Smooth muscle cell (in vitro differentiated cells): ENCODE measurements around the gene ILKAP. TPM values are rescaled to one million over a fixed set of nuclear protein-coding genes. Genes with fewer than 3 reads are reported as not detected.

Source experiments
- DNase-seq: peaks from one replicate; lab custom pipeline; 2025; ENCODE audit not compliant: unreplicated experiment; lab: John Stamatoyannopoulos, UW
- H2AFZ ChIP-seq: fragments of 200-600 bp; sonication (generic); 2 replicates; pipeline ENCODE4 v1.6.0; 2016; ENCODE audit warnings: antibody characterized with exemption, low read depth, mild to moderate bottlenecking
- H3F3A ChIP-seq: fragments of 200-600 bp; sonication (generic); 2 replicates; pipeline ENCODE4 v1.6.0; 2017; ENCODE audit warnings: antibody characterized with exemption, low read depth
- H3K27ac ChIP-seq: fragments of 200-600 bp; sonication (generic); 2 replicates; pipeline ENCODE4 v1.5.1; 2016; ENCODE audit warnings: low read depth, mild to moderate bottlenecking
- H3K27me3 ChIP-seq: fragments of 200-600 bp; sonication (generic); 2 replicates; pipeline ENCODE4 v1.6.1; 2016; ENCODE audit warnings: low read depth, mild to moderate bottlenecking
- H3K36me3 ChIP-seq: fragments of 200-600 bp; sonication (generic); 2 replicates; pipeline ENCODE4 v1.5.1; 2016; ENCODE audit warnings: low read depth
- H3K4me1 ChIP-seq: fragments of 200-600 bp; sonication (generic); 2 replicates; pipeline ENCODE4 v1.5.1; 2016; ENCODE audit warnings: low read depth
- H3K4me2 ChIP-seq: fragments of 200-600 bp; sonication (generic); 2 replicates; pipeline ENCODE4 v1.6.0; 2016; ENCODE audit warnings: mild to moderate bottlenecking
- H3K4me3 ChIP-seq: fragments of 200-600 bp; sonication (generic); 2 replicates; pipeline ENCODE4 v1.5.1; 2016; ENCODE audit warnings: mild to moderate bottlenecking
- H3K79me2 ChIP-seq: fragments of 200-600 bp; sonication (generic); 2 replicates; pipeline ENCODE4 v1.6.0; 2016; ENCODE audit warnings: low read depth, mild to moderate bottlenecking
- H3K9ac ChIP-seq: fragments of 200-600 bp; sonication (generic); 2 replicates; pipeline ENCODE4 v1.6.0; 2016; ENCODE audit warnings: low read depth
- H3K9me3 ChIP-seq: fragments of 200-600 bp; sonication (generic); replicated peaks from 2 replicates; pipeline ENCODE4 v1.5.1; 2016; ENCODE audit warnings: low read depth
- H4K20me1 ChIP-seq: fragments of 200-600 bp; sonication (generic); 2 replicates; pipeline ENCODE4 v1.6.0; 2016; ENCODE audit warnings: low read depth
- CTCF ChIP-seq: fragments of 200-600 bp; sonication (generic); IDR thresholded peaks from 2 replicates; pipeline ENCODE4 v1.5.1; 2017; ENCODE audit warnings: borderline replicate concordance, mild to moderate bottlenecking, antibody characterized with exemption; ENCODE audit not compliant: insufficient read depth, poor library complexity, severe bottlenecking
- WGBS: methylation state at CpG from one replicate; pipeline ENCODE4 v1.1.7; 2016; ENCODE audit warnings: low lambda C conversion rate; 5-methylcytosine and 5-hydroxymethylcytosine counted together
- polyA plus RNA-seq: library from polyadenylated mRNA; unstranded; fragments of >200 nt; fragmentation: Nextera tagmentation; extraction: Ambion mirVana; gene quantifications from 2 replicates; pipeline ENCODE4 v1.2.1, GENCODE V29; 2016
- total RNA-seq: library from RNA; depleted of rRNA; stranded (reverse); fragments of >200 nt; gene quantifications from 2 replicates; pipeline ENCODE4 v1.2.3, GENCODE V29; 2014

Gene ILKAP
- total and polyA plus RNA-seq, 2 experiments from 2014 or later, result 12.0 to 21.9 TPM

DNA sequence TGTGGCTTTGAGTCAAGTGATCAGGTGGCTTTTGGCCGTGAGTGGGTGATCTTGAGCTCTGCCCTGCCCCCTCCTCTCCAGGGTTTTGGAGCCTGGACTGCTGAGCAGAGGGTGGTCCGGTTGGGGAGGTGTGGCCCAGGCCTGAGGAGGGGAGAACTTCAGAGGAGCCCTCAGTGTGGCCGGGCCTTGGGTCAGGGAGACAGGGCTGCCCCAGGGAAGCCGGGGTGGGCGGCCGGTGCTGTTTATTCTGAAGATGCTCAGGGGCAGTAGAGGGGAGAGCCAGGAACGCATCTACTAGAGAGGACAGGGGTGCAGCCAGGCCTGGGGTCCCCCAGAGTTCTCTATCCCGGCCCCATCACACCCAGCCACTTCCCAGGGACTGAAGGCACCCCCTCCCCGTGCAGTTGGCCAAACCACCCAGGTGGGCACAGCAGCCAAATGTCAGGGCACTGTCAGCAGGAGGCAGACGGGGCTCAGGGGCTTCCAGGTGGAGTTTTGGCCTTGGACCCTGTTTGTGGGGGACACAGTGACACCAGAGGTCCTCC is 43.8 kb downstream of the ILKAP start:
- no peaks in the 10 kb centered on the region for H3K79me2 ChIP-seq
- H3K4me2 ChIP-seq, result peak overlapping the region; percentile 86
- peaks cover 5% of the 10 kb centered on the region for H3K4me1 ChIP-seq
- peak overlapping the region; percentile 34 for H3K4me3 ChIP-seq
- no peak overlapping the region for H3K9ac ChIP-seq
- H3K27ac ChIP-seq, result no peak overlapping the region
- 68% methylated on average over 10 of the region's 10 CpGs for WGBS
- H3K9me3 ChIP-seq, result no peaks in the 10 kb centered on the region
- no peak overlapping the region for H2AFZ ChIP-seq
- no peaks in the 10 kb centered on the region for H3F3A ChIP-seq
- H4K20me1 ChIP-seq, result no peaks in the 10 kb centered on the region
- H3K36me3 ChIP-seq, result no peaks in the 10 kb centered on the region
- TF ChIP-seq CTCF, result no peak
- no peak for DNase-seq
- H3K27me3 ChIP-seq, result peaks cover 57% of the 10 kb centered on the region

- 9% methylated on average over 19 of the region's 52 CpGs for WGBS
- peak overlapping the region; percentile 86 for H3K4me2 ChIP-seq
- no peaks in the 10 kb centered on the region for H3K9me3 ChIP-seq
- no peaks in the 10 kb centered on the region for H3K36me3 ChIP-seq
- H3F3A ChIP-seq, result no peaks in the 10 kb centered on the region
- H3K79me2 ChIP-seq, result no peaks in the 10 kb centered on the region
- no peak overlapping the region for H3K27ac ChIP-seq
- H3K4me3 ChIP-seq, result peak overlapping the region; percentile 34
- no peaks in the 10 kb centered on the region for H4K20me1 ChIP-seq
- TF ChIP-seq CTCF, result no peak
- peaks cover 5% of the 10 kb centered on the region for H3K4me1 ChIP-seq
- H3K27me3 ChIP-seq, result peaks cover 51% of the 10 kb centered on the region
- no peak overlapping the region for H2AFZ ChIP-seq
- H3K9ac ChIP-seq, result no peak overlapping the region
- DNase-seq, result no peak
Observed at GRCh38 chr2:238159071-238159539, 44.4 kb downstream of the ILKAP start.

GRCh38 chr2:238158509-238159070 is 44.9 kb downstream of the ILKAP start, which contains the start of gene ERFE:
Gene ERFE, plus strand, starts transcription at chr2:238158970. Its CDS starts 38 bp downstream, at chr2:238159008.
- peaks cover 2% of the 10 kb centered on the region for H3K4me1 ChIP-seq
- no peak within 1 kb of the TSS for H3K9ac ChIP-seq
- H3K9me3 ChIP-seq, result no peaks in the 10 kb centered on the region
- no peaks in the 10 kb centered on the region for H3K36me3 ChIP-seq
- H3K27me3 ChIP-seq, result peaks cover 45% of the 10 kb centered on the region
- H3K4me3 ChIP-seq, result peak within 1 kb of the TSS; percentile 34
- peak within 1 kb of the TSS; percentile 86 for H3K4me2 ChIP-seq
- WGBS, result 12% methylated on average over 11 of the region's 61 CpGs
- H4K20me1 ChIP-seq, result no peaks in the 10 kb centered on the region
- no peak within 1 kb of the TSS for H2AFZ ChIP-seq
- H3K27ac ChIP-seq, result no peak within 1 kb of the TSS
- no peaks in the 10 kb centered on the region for H3K79me2 ChIP-seq
- H3F3A ChIP-seq, result no peaks in the 10 kb centered on the region
- TF ChIP-seq CTCF, result peak; percentile 60
- no peak for DNase-seq
